SK-N-SH (cell line): Measurements from ENCODE around the gene PPM1B. TPM values are rescaled to one million over a fixed set of nuclear protein-coding genes. Genes with fewer than 3 reads are reported as not detected.

Experiments used
- CTCF ChIA-PET: fragments of 300-600, 350-600 bp; formaldehyde crosslinking; extraction: SDS; loops from one replicate; lab custom pipeline; 2021; lab: Yijun Ruan, JAX
- POLR2A ChIA-PET: fragments of 350-600 bp; sonication (Branson Sonifier 250); formaldehyde crosslinking; extraction: SDS; loops from one replicate; lab custom pipeline; 2020; ENCODE audit warnings: antibody characterized with exemption, inconsistent platforms; lab: Yijun Ruan, JAX
- DNase-seq: peaks from one replicate; pipeline ENCODE4 v3.0.0; 2012
- H2AFZ ChIP-seq: fragments of 200-600 bp; sonication (generic); 2 replicates; pipeline ENCODE4 v1.8.1; 2016; ENCODE audit warnings: antibody characterized with exemption, mild to moderate bottlenecking, low read depth
- H3F3A ChIP-seq: fragments of 200-600 bp; sonication (generic); replicated peaks from 2 replicates; pipeline ENCODE3; 2016; ENCODE audit warnings: antibody characterized with exemption, mild to moderate bottlenecking; ENCODE audit not compliant: insufficient read depth
- H3K27ac ChIP-seq, 2 experiments: fragments of 200-500 bp in 1 of 2; fragments of 200-600 bp in 1 of 2; sonication (Bioruptor generic) in 1 of 2; sonication (generic), shearing (Covaris generic) in 1 of 2; 2 replicates each; pipeline versions ENCODE4 v1.5.1 to v1.6.1; 2014 to 2016; ENCODE audit warnings: low read depth in 2 of 2, inconsistent platforms in 1 of 2, low read length in 1 of 2, mild to moderate bottlenecking in 1 of 2, mixed read lengths in 1 of 2
- H3K27me3 ChIP-seq: fragments of 200-600 bp; sonication (generic), shearing (Covaris generic); 2 replicates; pipeline ENCODE4 v1.6.1; 2016; ENCODE audit warnings: mixed run types; ENCODE audit not compliant: insufficient read depth
- H3K36me3 ChIP-seq, 2 experiments: fragments of 200-500 bp in 1 of 2; fragments of 200-600 bp in 1 of 2; sonication (Bioruptor generic) in 1 of 2; sonication (generic) in 1 of 2; replicated peaks in 1 of 2; 2 replicates each; pipeline versions ENCODE3 to v1.5.1; 2014 to 2016; ENCODE audit warnings: low read length in 1 of 2, mild to moderate bottlenecking in 1 of 2; ENCODE audit not compliant: insufficient read depth in 2 of 2, control insufficient read depth in 1 of 2
- H3K4me1 ChIP-seq, 2 experiments: fragments of 200-500 bp in 1 of 2; fragments of 200-600 bp in 1 of 2; sonication (Bioruptor generic) in 1 of 2; sonication (generic), shearing (Covaris generic) in 1 of 2; 2 replicates each; pipeline versions ENCODE4 v1.5.1 to v1.6.1; 2014 to 2016; ENCODE audit warnings: low read depth in 1 of 2, low read length in 1 of 2, mixed run types in 1 of 2; ENCODE audit not compliant: insufficient read depth in 2 of 2, control insufficient read depth in 1 of 2
- H3K4me2 ChIP-seq: fragments of 200-600 bp; sonication (generic), shearing (Covaris generic); 2 replicates; pipeline ENCODE4 v1.6.1; 2017; ENCODE audit warnings: mixed run types
- H3K4me3 ChIP-seq, 2 experiments: fragments of 200-500 bp in 1 of 2; fragments of 200-600 bp in 1 of 2; sonication (Bioruptor generic) in 1 of 2; sonication (generic), shearing (Covaris generic) in 1 of 2; 2 replicates each; pipeline versions ENCODE4 v1.5.1 to v1.8.1; 2014 to 2016; ENCODE audit warnings: low read depth in 2 of 2, inconsistent platforms in 1 of 2, low read length in 1 of 2, mild to moderate bottlenecking in 1 of 2, mixed read lengths in 1 of 2, moderate library complexity in 1 of 2
- H3K79me2 ChIP-seq: fragments of 200-600 bp; sonication (generic); 2 replicates; pipeline ENCODE4 v1.8.1; 2017; ENCODE audit warnings: mild to moderate bottlenecking; ENCODE audit not compliant: insufficient read depth
- H3K9ac ChIP-seq: fragments of 200-600 bp; sonication (generic); 2 replicates; pipeline ENCODE4 v1.6.1; 2017; ENCODE audit warnings: mixed run types
- H3K9me2 ChIP-seq: fragments of 200-600 bp; sonication (generic); 2 replicates; pipeline ENCODE4 v1.6.1; 2017; ENCODE audit warnings: mixed run types
- H3K9me3 ChIP-seq: fragments of 200-600 bp; sonication (generic); 2 replicates; pipeline ENCODE4 v1.6.1; 2017; ENCODE audit warnings: mixed run types, mild to moderate bottlenecking, moderate library complexity
- H4K20me1 ChIP-seq: fragments of 200-600 bp; sonication (generic); 2 replicates; pipeline ENCODE4 v1.6.1; 2017; ENCODE audit warnings: mild to moderate bottlenecking, mixed run types; ENCODE audit not compliant: insufficient read depth
- EP300 ChIP-seq, 2 experiments: IDR thresholded peaks; 2 replicates each; pipeline versions ENCODE4 v1.4.0 to v1.6.1; 2012; ENCODE audit warnings: borderline replicate concordance in 1 of 2, low read depth in 1 of 2, low read length in 1 of 2
- EZH2phosphoT487 ChIP-seq: fragments of 200-600 bp; sonication (generic); IDR thresholded peaks from 2 replicates; pipeline ENCODE4 v1.6.1; 2017; ENCODE audit warnings: low read depth, mixed run types, mild to moderate bottlenecking, antibody characterized with exemption, moderate library complexity, borderline replicate concordance
- FOSL2 ChIP-seq: IDR thresholded peaks from 2 replicates; pipeline ENCODE4 v1.4.0; 2012; ENCODE audit warnings: low read depth, mild to moderate bottlenecking, moderate library complexity, borderline replicate concordance
- FOXJ3 ChIP-seq: sonication (generic); formaldehyde crosslinking; IDR thresholded peaks from 2 replicates; pipeline ENCODE4 v1.5.1; 2020; ENCODE audit warnings: mild to moderate bottlenecking, missing genetic modification reagents
- FOXM1 ChIP-seq: IDR thresholded peaks from 2 replicates; pipeline ENCODE4 v1.4.0; 2012; ENCODE audit warnings: low read depth, mild to moderate bottlenecking
- GABPA ChIP-seq: IDR thresholded peaks from 2 replicates; pipeline ENCODE4 v1.4.0; 2012; ENCODE audit warnings: low read depth, mild to moderate bottlenecking
- JUND ChIP-seq: IDR thresholded peaks from 2 replicates; pipeline ENCODE4 v1.4.0; 2012
- MAX ChIP-seq: IDR thresholded peaks from 2 replicates; pipeline ENCODE4 v1.4.0; 2012; ENCODE audit warnings: low read depth
- MEF2A ChIP-seq: IDR thresholded peaks from 2 replicates; pipeline ENCODE4 v1.4.0; 2012; ENCODE audit warnings: low read depth, borderline replicate concordance
- MXI1 ChIP-seq: IDR thresholded peaks from 2 replicates; pipeline ENCODE4 v1.6.1; 2012; ENCODE audit warnings: mild to moderate bottlenecking, low read depth, low read length, improper control_type of control experiment
- NRF1 ChIP-seq: IDR thresholded peaks from 2 replicates; pipeline ENCODE4 v1.6.1; 2012; ENCODE audit warnings: low read depth, mild to moderate bottlenecking, low read length
- PBX3 ChIP-seq: IDR thresholded peaks from 2 replicates; pipeline ENCODE4; 2012
- POLR2AphosphoS5 ChIP-seq: IDR thresholded peaks from 2 replicates; pipeline ENCODE4 v1.6.1; 2012; ENCODE audit warnings: low read depth, low read length
- RCOR1 ChIP-seq: fragments of 150-350 bp; IDR thresholded peaks from 2 replicates; pipeline ENCODE4 v1.6.1; 2017; ENCODE audit warnings: antibody characterized with exemption, low read length
- TAF1 ChIP-seq: IDR thresholded peaks from 2 replicates; pipeline ENCODE4 v1.6.1; 2012; ENCODE audit warnings: low read depth, mild to moderate bottlenecking, low read length, moderate library complexity, borderline replicate concordance
- TCF12 ChIP-seq: IDR thresholded peaks from 2 replicates; pipeline ENCODE4 v1.4.0; 2012
- TEAD4 ChIP-seq: IDR thresholded peaks from 2 replicates; pipeline ENCODE4 v1.4.0; 2012; ENCODE audit warnings: mild to moderate bottlenecking, borderline replicate concordance; ENCODE audit not compliant: insufficient read depth
- USF1 ChIP-seq: IDR thresholded peaks from 2 replicates; pipeline ENCODE4 v1.4.0; 2012; ENCODE audit warnings: low read depth, borderline replicate concordance
- YY1 ChIP-seq: IDR thresholded peaks from 2 replicates; pipeline ENCODE4 v1.4.0; 2012; ENCODE audit warnings: low read depth, mild to moderate bottlenecking
- WGBS: methylation state at CpG from one replicate; pipeline ENCODE4 v1.1.6; 2017; ENCODE audit warnings: low lambda C conversion rate; 5-methylcytosine and 5-hydroxymethylcytosine counted together
- polyA plus RNA-seq, 3 experiments: library from polyadenylated mRNA; depleted of rRNA; stranded (reverse); fragments of >200 nt; gene quantifications; 2 replicates each; pipeline ENCODE4 v1.2.3, GENCODE V29; 2012

The PPM1B gene
- polyA plus RNA-seq, 1 of the 3 experiments (the other 2 are of a cell fraction), result 16.2 TPM

GRCh38 chr2:44233450-44234128 is 64.9 kb downstream of the PPM1B start:
- DNase-seq, result peak; percentile 15
- no peak overlapping the region for H3K4me3 ChIP-seq
- peak overlapping the region; percentile 19 to 33; a peak in 3 of 4 replicates for H3K27ac ChIP-seq
- TF ChIP-seq TCF12 (peak; percentile 73), EP300 (IDR thresholded peaks at IDR 0.05; ENCODE audit: borderline replicate concordance in 1 of 2, low read depth in 1 of 2, low read length in 1 of 2) (peak in 1 of 2 experiments; percentile 51; a peak in 1 of 4 replicates), RCOR1 (no peak), MAX (no peak), TEAD4 (peak; percentile 83), JUND (peak; percentile 83), USF1 (no peak), PBX3 (peak; percentile 74), FOSL2 (peak; percentile 92), NRF1 (no peak), POLR2AphosphoS5 (peak; percentile 33; the same call in 1 of the 2 replicates)
- no peaks in the 10 kb centered on the region for H3K79me2 ChIP-seq
- no peak overlapping the region for H2AFZ ChIP-seq
- H3K4me1 ChIP-seq, result peaks cover 10 to 16% of the 10 kb centered on the region in 2 experiments
- 37% methylated on average over 2 of the region's 2 CpGs for WGBS
- no peaks in the 10 kb centered on the region for H3K9me2 ChIP-seq
- no peaks in the 10 kb centered on the region for H3K9me3 ChIP-seq
- no peaks in the 10 kb centered on the region for H3K27me3 ChIP-seq
- peaks cover 2 to 23% of the 10 kb centered on the region in 2 experiments for H3K36me3 ChIP-seq
- H3K4me2 ChIP-seq, result peak overlapping the region; percentile 18
- no peaks in the 10 kb centered on the region for H4K20me1 ChIP-seq
- ChIA-PET POLR2A (no interaction called here), CTCF (interaction anchor here (0.8 to 2.1 kb wide), 3 partner anchors 10 to 748 kb away, joined by 3 to 12 read pairs (median 4); no protein-coding TSS in a partner anchor)
- no peak overlapping the region for H3K9ac ChIP-seq
- H3F3A ChIP-seq, result peaks cover 19% of the 10 kb centered on the region

GRCh38 chr2:44237221-44237620 is 68.5 kb downstream of the PPM1B start:
- Histone ChIP-seq H3F3A (peaks cover 14% of the 10 kb centered on the region), H2AFZ (no peak overlapping the region), H3K9me2 (no peaks in the 10 kb centered on the region), H3K27me3 (no peaks in the 10 kb centered on the region), H3K4me2 (no peak overlapping the region), H3K4me1 (peaks cover 3 to 16% of the 10 kb centered on the region in 2 experiments; a peak in 3 of 4 replicates), H3K36me3 (peaks cover under 1 to 16% of the 10 kb centered on the region in 2 experiments), H3K4me3 (no peak overlapping the region), H3K9ac (no peak overlapping the region), H3K9me3 (no peaks in the 10 kb centered on the region), H3K27ac (no peak overlapping the region), H4K20me1 (no peaks in the 10 kb centered on the region), H3K79me2 (no peaks in the 10 kb centered on the region)
- DNase-seq, result no peak
- CTCF ChIA-PET, result interaction anchor here (2.6 kb wide), 1 partner anchor 718 kb away, joined by 9 read pairs; no protein-coding TSS in a partner anchor
- TF ChIP-seq EZH2phosphoT487, result no peak
- no peak for TF ChIP-seq YY1
- no peak for TF ChIP-seq TAF1
- no peak for TF ChIP-seq TCF12
- no peak for TF ChIP-seq PBX3
- no peak for TF ChIP-seq FOXJ3 (CRISPR knock-in tag)
- no peak for TF ChIP-seq MAX
- no peak for TF ChIP-seq RCOR1
- TF ChIP-seq MXI1, result no peak
- no peak for TF ChIP-seq EP300 (IDR thresholded peaks at IDR 0.05; ENCODE audit: borderline replicate concordance in 1 of 2, low read depth in 1 of 2, low read length in 1 of 2)
- no peak for TF ChIP-seq GABPA
- TF ChIP-seq JUND, result no peak
- no peak for TF ChIP-seq MEF2A
- TF ChIP-seq FOXM1, result no peak
- whole genome bisulfite sequencing, result 96% methylated on average over 2 of the region's 2 CpGs
- POLR2A ChIA-PET, result no interaction called here
